GM19025 (cell line): Measurements from ENCODE around the gene NR3C1.

Experiments
- ATAC-seq: cut with Tn5 transposase; IDR thresholded peaks from one replicate; pipeline ENCODE4 v1.9.1; 2021; ENCODE audit warnings: mild to moderate bottlenecking, low read depth, moderate library complexity; ENCODE audit not compliant: unreplicated experiment

The NR3C1 gene

GRCh38 chr5:143427122-143427735, 23.7 kb upstream of the NR3C1 start:
- peak; percentile 24 for ATAC-seq

- ATAC-seq = peak; percentile 72
Measured at GRCh38 chr5:143426437-143426991, 23.0 kb upstream of the NR3C1 start.

GRCh38 chr5:143425835-143426234, 22.3 kb upstream of the NR3C1 start:
- ATAC-seq = no peak

GRCh38 chr5:143418140-143418866, 14.8 kb upstream of the NR3C1 start:
- ATAC-seq = peak; percentile 62

GRCh38 chr5:143417503-143418139, 14.1 kb upstream of the NR3C1 start:
- ATAC-seq = no peak

GRCh38 chr5:143416411-143416810, 12.9 kb upstream of the NR3C1 start:
- ATAC-seq = no peak

- peak; percentile 56 for ATAC-seq
Measured at GRCh38 chr5:143413958-143414669, 10.6 kb upstream of the NR3C1 start.

- ATAC-seq = no peak
Measured at GRCh38 chr5:143412661-143413342, 9.3 kb upstream of the NR3C1 start.

GRCh38 chr5:143409926-143410325, 6.4 kb upstream of the NR3C1 start:
- ATAC-seq = no peak

GRCh38 chr5:143406408-143406807, 2.9 kb upstream of the NR3C1 start:
- ATAC-seq = no peak

GRCh38 chr5:143405849-143406098, 2.3 kb upstream of the NR3C1 start:
- ATAC-seq = no peak

GRCh38 chr5:143405063-143405848, 1.8 kb upstream of the NR3C1 start:
- peak; percentile 18 for ATAC-seq

- ATAC-seq = peak; percentile 8
Measured at GRCh38 chr5:143404416-143405062, 1.1 kb upstream of the NR3C1 start.

GRCh38 chr5:143403334-143403592, 223 bp downstream of the NR3C1 start:
- peak; percentile 8 for ATAC-seq

GRCh38 chr5:143402553-143403333, 743 bp downstream of the NR3C1 start:
- ATAC-seq = no peak

- ATAC-seq = no peak
Measured at GRCh38 chr5:143402017-143402552, 1.4 kb downstream of the NR3C1 start.

GRCh38 chr5:143401227-143402016, 2.1 kb downstream of the NR3C1 start:
- no peak for ATAC-seq
